Endothelial cell of umbilical vein (primary cell): ENCODE data around the gene ADAMTSL3. TPM values are rescaled to one million over a fixed set of nuclear protein-coding genes. Genes with fewer than 3 reads are reported as not detected.

Source experiments
- BruUV-seq: library from RNA; stranded (reverse); fragments of 400-500 nt; replicated peaks from 2 replicates; lab custom pipeline; 2021; lab: Mats Ljungman, UMichigan
- CTCF ChIA-PET: fragments of 300-600, 350-600 bp; sonication (Branson Sonifier 250); formaldehyde crosslinking; loops from one replicate; lab custom pipeline; 2021; ENCODE audit warnings: antibody characterized with exemption, inconsistent platforms; lab: Charles Lee
- POLR2A ChIA-PET: fragments of 300-600, 350-600 bp; sonication (Branson Sonifier 250); formaldehyde crosslinking; loops from one replicate; lab custom pipeline; 2021; ENCODE audit warnings: antibody characterized with exemption, inconsistent platforms; lab: Charles Lee
- DNase-seq: peaks from one replicate; pipeline ENCODE4 v3.0.0-alpha.2; 2011; ENCODE audit warnings: low read depth, low spot score
- FAIRE-seq: peaks from 2 replicates; lab custom pipeline; 2011; peaks lifted over from hg19 to GRCh38; lab: Jason Lieb, UNC
- H2AFZ ChIP-seq: 2 replicates; pipeline ENCODE4 v1.6.0; 2012; ENCODE audit warnings: low read depth, low read length, control low read depth, inconsistent platforms
- H3K27ac ChIP-seq: 2 replicates; pipeline ENCODE4 v1.5.1; 2011; ENCODE audit warnings: low read depth, mild to moderate bottlenecking, control low read depth, low read length, moderate library complexity; ENCODE audit not compliant: insufficient read depth
- H3K27me3 ChIP-seq, 2 experiments: 2 replicates each; pipeline versions ENCODE4 v1.6.0 to v1.6.1; 2011; ENCODE audit warnings: low read length in 2 of 2, mixed read lengths in 1 of 2; ENCODE audit not compliant: control insufficient read depth in 2 of 2, insufficient read depth in 2 of 2
- H3K36me3 ChIP-seq, 2 experiments: 2 replicates in 1 of 2; 3 replicates in 1 of 2; pipeline ENCODE4 v1.5.1; 2011; ENCODE audit warnings: low read length in 2 of 2, mild to moderate bottlenecking in 1 of 2, moderate library complexity in 1 of 2; ENCODE audit not compliant: control insufficient read depth in 2 of 2, insufficient read depth in 2 of 2; ENCODE audit errors: extremely low read depth in 1 of 2
- H3K4me1 ChIP-seq: 3 replicates; pipeline ENCODE4 v1.5.1; 2011; ENCODE audit warnings: mild to moderate bottlenecking, low read length; ENCODE audit not compliant: control insufficient read depth, insufficient read depth; ENCODE audit errors: extremely low read depth
- H3K4me2 ChIP-seq: 2 replicates; pipeline ENCODE4 v1.6.1; 2011; ENCODE audit warnings: low read length, control low read depth, mixed read lengths; ENCODE audit not compliant: insufficient read depth
- H3K4me3 ChIP-seq, 3 experiments: fragments of 200-600 bp in 1 of 3; sonication (generic), shearing (Covaris generic) in 1 of 3; replicated peaks in 1 of 3; 2 replicates each; pipeline ENCODE4 v1.5.1; 2011 to 2016; ENCODE audit warnings: control low read depth in 3 of 3, low read length in 3 of 3, mild to moderate bottlenecking in 2 of 3, inconsistent platforms in 1 of 3, low read depth in 1 of 3, moderate library complexity in 1 of 3; ENCODE audit not compliant: insufficient read depth in 1 of 3
- H3K79me2 ChIP-seq: 2 replicates; pipeline ENCODE4 v1.6.0; 2012; ENCODE audit warnings: low read length, inconsistent platforms; ENCODE audit not compliant: control insufficient read depth, insufficient read depth
- H3K9ac ChIP-seq: replicated peaks from 2 replicates; pipeline ENCODE3; 2011; ENCODE audit warnings: low read length, control low read depth; ENCODE audit not compliant: insufficient read depth; ENCODE audit errors: extremely low read depth
- H3K9me1 ChIP-seq: replicated peaks from 3 replicates; pipeline ENCODE4 v1.6.0; 2011; ENCODE audit warnings: mild to moderate bottlenecking, low read length; ENCODE audit not compliant: control insufficient read depth, insufficient read depth; ENCODE audit errors: extremely low read depth
- H3K9me3 ChIP-seq: replicated peaks from 2 replicates; pipeline ENCODE4 v1.5.1; 2012; ENCODE audit warnings: low read length, inconsistent platforms; ENCODE audit not compliant: control insufficient read depth, insufficient read depth
- H4K20me1 ChIP-seq: replicated peaks from 2 replicates; pipeline ENCODE3; 2011; ENCODE audit warnings: mild to moderate bottlenecking, low read length; ENCODE audit not compliant: control insufficient read depth, insufficient read depth; ENCODE audit errors: extremely low read depth
- EZH2 ChIP-seq: IDR thresholded peaks from 2 replicates; pipeline ENCODE4 v1.6.1; 2012; ENCODE audit warnings: borderline replicate concordance, low read depth, mild to moderate bottlenecking, moderate library complexity, low read length, inconsistent platforms; ENCODE audit not compliant: severe bottlenecking
- FOS ChIP-seq: IDR thresholded peaks from 2 replicates; pipeline ENCODE4 v1.6.1; 2011; ENCODE audit warnings: mild to moderate bottlenecking, low read length, moderate library complexity, borderline replicate concordance; ENCODE audit not compliant: insufficient read depth
- GATA2 ChIP-seq: IDR thresholded peaks from 2 replicates; pipeline ENCODE4 v1.7.0; 2011; ENCODE audit warnings: low read depth, mild to moderate bottlenecking, moderate library complexity, mixed read lengths, low read length; ENCODE audit not compliant: insufficient read length, insufficient read depth
- JUN ChIP-seq: IDR thresholded peaks from 2 replicates; pipeline ENCODE4 v1.6.1; 2011; ENCODE audit warnings: borderline replicate concordance, low read depth; ENCODE audit not compliant: insufficient read length, insufficient read depth
- MYC ChIP-seq: IDR thresholded peaks from one replicate; pipeline ENCODE4 v1.6.1; 2011; ENCODE audit warnings: mild to moderate bottlenecking, low read depth, low read length
- POLR2A ChIP-seq: IDR thresholded peaks from 2 replicates; pipeline ENCODE4 v1.6.1; 2012; ENCODE audit warnings: low read depth, mild to moderate bottlenecking, control low read depth, low read length
- POLR2AphosphoS5 ChIP-seq: IDR thresholded peaks from 2 replicates; pipeline ENCODE4 v1.6.1; 2012; ENCODE audit warnings: low read depth, mild to moderate bottlenecking, control low read depth, low read length, moderate library complexity; ENCODE audit not compliant: insufficient read depth
- dilution Hi-C: fragments of 300-500 bp; cut with MboI; formaldehyde crosslinking; loops from one replicate; pipeline ENCODE4 v1.15.0; 2019; ENCODE audit warnings: low sequenced_read_pairs; ENCODE audit not compliant: extremely low pct_ligation_motif_present
- intact Hi-C: fragments of 100-400 bp; cut with micrococcal nuclease; formaldehyde crosslinking; loops from one replicate; pipeline ENCODE4 v1.10.0; 2022
- polyA plus RNA-seq, 4 experiments: library from polyadenylated mRNA; depleted of rRNA in 3 of 4; stranded (reverse) in 3 of 4; unstranded in 1 of 4; fragments of >200 nt; gene quantifications; 2 replicates each; pipeline versions ENCODE4 v1.2.1 to v1.2.3, GENCODE V29; 2011 to 2012; ENCODE audit warnings: missing spikeins in 1 of 4
- total RNA-seq: library from RNA; stranded (reverse); gene quantifications from 2 replicates; pipeline ENCODE4 v1.2.3, GENCODE V29; 2021
- TF ChIP-seq, protein P1 (sequence below): IDR thresholded peaks from 2 replicates; pipeline ENCODE4 v1.6.1; 2011; ENCODE audit not compliant: insufficient read depth, insufficient read length
- TF ChIP-seq, protein P2 (sequence below), 2 donors: IDR thresholded peaks; 1 replicate in 1 of 2; 2 replicates in 1 of 2; pipeline ENCODE4 v1.5.1; 2011; ENCODE audit warnings: low read length in 2 of 2, mild to moderate bottlenecking in 2 of 2, moderate library complexity in 2 of 2, control low read depth in 1 of 2, inconsistent platforms in 1 of 2, low read depth in 1 of 2; ENCODE audit not compliant: insufficient read depth in 1 of 2; ENCODE audit errors: extremely low read depth in 1 of 2

The ADAMTSL3 gene
- total and polyA plus RNA-seq, 2 donors (not counting 3 experiments of a cell fraction or from before 2014, with no cell fraction given), result not detected

- H3K27ac ChIP-seq, result no peak overlapping the region
- DNase-seq (no peak), FAIRE-seq (no peak)
- H3K4me2 ChIP-seq, result no peak overlapping the region
- no TSS peak for BruUV-seq
- no peaks in the 10 kb centered on the region for H3K9me1 ChIP-seq
- no peaks in the 10 kb centered on the region for H3K27me3 ChIP-seq
- CTCF ChIA-PET, result no interaction called here
- no peaks in the 10 kb centered on the region for H3K9me3 ChIP-seq
- H3K4me1 ChIP-seq, result no peaks in the 10 kb centered on the region
- H3K79me2 ChIP-seq, result no peaks in the 10 kb centered on the region
- dilution Hi-C loops, result no loop called here
- H2AFZ ChIP-seq, result no peak overlapping the region
- intact Hi-C loops, result no loop called here
- no peak for TF ChIP-seq MYC
- TF ChIP-seq, protein P1, sequence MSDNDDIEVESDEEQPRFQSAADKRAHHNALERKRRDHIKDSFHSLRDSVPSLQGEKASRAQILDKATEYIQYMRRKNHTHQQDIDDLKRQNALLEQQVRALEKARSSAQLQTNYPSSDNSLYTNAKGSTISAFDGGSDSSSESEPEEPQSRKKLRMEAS, result no peak
- TF ChIP-seq GATA2, result no peak
- TF ChIP-seq POLR2A, result no peak
- TF ChIP-seq POLR2AphosphoS5, result no peak
- TF ChIP-seq FOS, result no peak
- no peak for TF ChIP-seq JUN
- no peak overlapping the region for H3K4me3 ChIP-seq
- H3K9ac ChIP-seq, result no peak overlapping the region
- H3K36me3 ChIP-seq, result no peaks in the 10 kb centered on the region
- POLR2A ChIA-PET, result no interaction called here
- no peaks in the 10 kb centered on the region for H4K20me1 ChIP-seq
These were observed 132.4 kb downstream of the ADAMTSL3 start for GRCh38 chr15:83786336-83786735.

DNA sequence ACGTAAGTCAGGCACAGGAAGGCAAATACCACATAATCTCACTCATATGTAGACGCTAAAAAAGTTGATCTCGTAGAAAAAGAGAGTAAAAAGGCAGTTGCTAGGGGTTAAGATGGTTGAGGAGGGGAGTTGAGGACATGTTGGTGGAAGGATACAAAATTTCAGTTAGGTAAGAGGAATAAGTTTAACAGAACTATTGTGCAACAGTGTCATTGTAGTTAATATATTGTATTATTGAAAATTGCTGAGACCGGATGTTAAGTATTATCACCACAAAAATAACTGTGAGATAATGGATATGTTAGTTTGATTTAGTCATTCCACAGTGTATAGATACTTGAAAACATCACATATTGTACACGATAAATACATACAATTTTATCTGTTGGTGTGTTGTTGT is 139.1 kb downstream of the ADAMTSL3 start:
- ChIA-PET POLR2A (no interaction called here), CTCF (no interaction called here)
- no peaks in the 10 kb centered on the region for H3K4me1 ChIP-seq
- TF ChIP-seq FOS, result no peak
- TF ChIP-seq EZH2, result no peak
- no peak for TF ChIP-seq POLR2AphosphoS5
- TF ChIP-seq POLR2A, result no peak
- no peak for TF ChIP-seq GATA2
- TF ChIP-seq, protein P2, sequence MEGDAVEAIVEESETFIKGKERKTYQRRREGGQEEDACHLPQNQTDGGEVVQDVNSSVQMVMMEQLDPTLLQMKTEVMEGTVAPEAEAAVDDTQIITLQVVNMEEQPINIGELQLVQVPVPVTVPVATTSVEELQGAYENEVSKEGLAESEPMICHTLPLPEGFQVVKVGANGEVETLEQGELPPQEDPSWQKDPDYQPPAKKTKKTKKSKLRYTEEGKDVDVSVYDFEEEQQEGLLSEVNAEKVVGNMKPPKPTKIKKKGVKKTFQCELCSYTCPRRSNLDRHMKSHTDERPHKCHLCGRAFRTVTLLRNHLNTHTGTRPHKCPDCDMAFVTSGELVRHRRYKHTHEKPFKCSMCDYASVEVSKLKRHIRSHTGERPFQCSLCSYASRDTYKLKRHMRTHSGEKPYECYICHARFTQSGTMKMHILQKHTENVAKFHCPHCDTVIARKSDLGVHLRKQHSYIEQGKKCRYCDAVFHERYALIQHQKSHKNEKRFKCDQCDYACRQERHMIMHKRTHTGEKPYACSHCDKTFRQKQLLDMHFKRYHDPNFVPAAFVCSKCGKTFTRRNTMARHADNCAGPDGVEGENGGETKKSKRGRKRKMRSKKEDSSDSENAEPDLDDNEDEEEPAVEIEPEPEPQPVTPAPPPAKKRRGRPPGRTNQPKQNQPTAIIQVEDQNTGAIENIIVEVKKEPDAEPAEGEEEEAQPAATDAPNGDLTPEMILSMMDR (IDR thresholded peaks at IDR 0.05; ENCODE audit: extremely low read depth in 1 of 2, insufficient read depth in 1 of 2, low read depth in 1 of 2, low read length in 2 of 2), result no peak
- H3K9me1 ChIP-seq, result no peaks in the 10 kb centered on the region
- no peak for DNase-seq
- no peaks in the 10 kb centered on the region for H3K36me3 ChIP-seq
- no peaks in the 10 kb centered on the region for H3K9me3 ChIP-seq
- intact Hi-C loops (no loop called here), dilution Hi-C loops (no loop called here)
- no peaks in the 10 kb centered on the region for H4K20me1 ChIP-seq
- no peak for FAIRE-seq
- H3K79me2 ChIP-seq, result no peaks in the 10 kb centered on the region
- no peaks in the 10 kb centered on the region for H3K27me3 ChIP-seq
- no peak overlapping the region for H3K4me3 ChIP-seq
- no peak overlapping the region for H3K27ac ChIP-seq
- H3K9ac ChIP-seq, result no peak overlapping the region
- H2AFZ ChIP-seq, result no peak overlapping the region
- no TSS peak for BruUV-seq
- no peak overlapping the region for H3K4me2 ChIP-seq
